Epidermal melanocyte (primary cell): ENCODE data around the gene PPT2.

ENCODE experiments used
- DNase-seq: peaks from one replicate; pipeline ENCODE4 v3.0.0; 2011; ENCODE audit warnings: low spot score; ENCODE audit not compliant: insufficient read length

PPT2 gene, protein sequence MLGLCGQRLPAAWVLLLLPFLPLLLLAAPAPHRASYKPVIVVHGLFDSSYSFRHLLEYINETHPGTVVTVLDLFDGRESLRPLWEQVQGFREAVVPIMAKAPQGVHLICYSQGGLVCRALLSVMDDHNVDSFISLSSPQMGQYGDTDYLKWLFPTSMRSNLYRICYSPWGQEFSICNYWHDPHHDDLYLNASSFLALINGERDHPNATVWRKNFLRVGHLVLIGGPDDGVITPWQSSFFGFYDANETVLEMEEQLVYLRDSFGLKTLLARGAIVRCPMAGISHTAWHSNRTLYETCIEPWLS

DNA sequence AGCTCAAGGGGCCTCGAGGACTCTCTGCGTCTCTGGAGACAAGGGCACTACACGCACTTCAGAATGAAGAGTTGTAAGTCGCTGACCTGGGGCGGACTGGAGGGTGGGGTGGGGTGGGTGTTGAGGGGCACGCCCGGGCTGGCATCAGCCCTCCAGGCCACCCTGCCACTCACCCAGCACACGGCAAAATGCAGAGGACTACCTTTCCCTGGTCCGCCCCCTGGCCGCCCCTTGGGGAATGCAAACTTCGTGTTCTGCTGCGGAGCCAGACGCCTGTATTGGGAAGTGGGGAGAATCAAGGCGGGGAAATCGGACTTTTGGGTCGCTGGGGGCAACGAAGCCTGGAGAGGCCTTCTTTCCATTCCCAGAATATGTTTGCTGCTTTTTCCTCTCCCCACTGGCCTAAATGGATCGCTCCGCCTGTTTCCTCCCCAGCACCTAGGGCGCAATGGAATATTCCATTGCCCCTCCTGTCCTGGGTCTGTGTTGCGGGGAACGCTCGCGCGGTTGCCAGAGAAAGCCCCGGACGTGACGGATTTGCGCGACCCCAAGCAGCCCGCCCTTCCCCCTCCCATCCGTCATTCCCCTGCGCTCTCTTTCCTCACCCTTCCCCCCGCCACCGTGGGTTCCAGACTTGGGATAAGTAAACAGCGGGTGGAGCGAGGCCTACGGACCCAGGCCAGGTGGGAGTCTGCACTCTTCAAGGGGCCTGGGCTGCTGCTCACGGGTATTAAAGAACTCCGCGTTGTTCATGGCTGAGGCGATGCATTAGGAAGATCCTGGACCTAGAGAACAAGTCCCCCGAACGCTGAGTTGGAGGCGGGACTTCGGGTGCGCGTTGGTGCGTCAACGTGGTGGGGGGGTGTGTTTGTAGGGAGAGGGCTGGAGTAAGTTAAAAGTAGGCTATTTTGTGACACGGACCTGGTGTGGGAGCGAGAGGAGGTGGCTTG lies at the start of gene PPT2:
Gene PPT2 (plus strand): TSS at position 578 of the 950 bp plus-strand sequence. CDS start 454 bp downstream, outside the sequence.
- peak; percentile 81 for DNase-seq

DNA sequence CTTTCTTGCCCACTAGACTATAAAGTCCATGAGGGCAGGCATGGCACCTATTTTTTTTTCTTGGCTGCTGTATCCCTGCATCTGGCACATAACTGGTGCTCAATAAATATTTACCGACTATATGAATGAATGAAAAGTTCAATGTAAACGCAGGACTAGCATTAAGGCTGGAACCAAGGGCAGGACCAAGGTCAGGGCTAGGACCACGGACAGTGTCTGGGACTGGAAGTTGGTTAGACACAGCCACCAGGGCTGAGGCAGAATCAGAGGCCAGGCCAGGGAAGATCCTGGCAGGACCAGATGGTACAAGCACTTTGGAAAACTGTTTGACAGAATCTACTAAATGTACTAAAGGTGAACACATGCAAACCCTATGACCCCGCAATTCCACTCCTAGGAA lies 48.5 kb upstream of the PPT2 start:
- no peak for DNase-seq

DNA sequence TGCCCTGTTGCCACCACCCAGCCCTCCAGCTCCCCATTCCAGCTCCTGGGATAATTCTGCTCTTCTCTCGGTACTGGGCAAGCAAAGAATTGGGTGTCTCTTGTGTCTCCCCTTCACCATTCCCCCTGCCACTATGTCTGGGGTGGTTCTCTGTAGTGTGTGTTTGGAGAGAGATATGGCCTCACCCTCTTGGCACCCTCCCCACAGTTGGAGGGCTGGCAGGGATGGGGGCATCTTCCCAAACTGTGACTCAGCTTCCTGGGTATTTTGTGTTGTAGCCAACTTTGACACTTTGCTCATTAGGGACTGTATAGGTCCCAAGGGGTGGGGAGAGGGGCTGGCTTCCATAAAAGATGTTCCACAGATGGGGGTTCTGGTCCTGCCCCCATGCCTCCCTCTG lies 46.5 kb upstream of the PPT2 start:
- DNase-seq: no peak

DNA sequence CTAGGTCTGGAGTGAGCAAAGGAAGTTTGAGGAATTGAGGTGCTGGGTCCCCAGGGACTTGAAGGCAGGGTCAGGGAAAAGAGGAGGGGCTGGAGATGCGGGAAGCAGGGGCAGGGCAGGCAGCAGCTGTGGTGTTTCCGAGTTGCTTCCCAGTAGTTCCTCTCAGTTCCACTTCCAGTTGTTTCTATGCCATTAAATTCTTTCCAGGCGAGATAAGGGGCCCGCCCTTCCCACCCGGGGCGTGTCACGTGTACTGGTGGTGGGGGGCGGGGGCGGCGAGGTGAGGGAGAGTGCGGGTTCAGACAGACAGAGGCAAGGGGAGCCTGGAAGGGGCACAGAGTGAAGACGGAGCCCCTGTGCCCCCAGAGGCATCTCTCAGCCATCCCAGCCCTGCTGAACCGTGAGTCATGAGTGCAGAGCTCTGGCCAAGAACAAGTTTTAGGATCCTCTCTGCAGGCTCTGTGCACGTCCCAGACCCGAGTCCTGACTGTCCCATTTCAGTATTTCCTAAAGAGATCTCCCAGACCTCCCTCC lies 45.8 kb upstream of the PPT2 start:
- DNase-seq: no peak

DNA sequence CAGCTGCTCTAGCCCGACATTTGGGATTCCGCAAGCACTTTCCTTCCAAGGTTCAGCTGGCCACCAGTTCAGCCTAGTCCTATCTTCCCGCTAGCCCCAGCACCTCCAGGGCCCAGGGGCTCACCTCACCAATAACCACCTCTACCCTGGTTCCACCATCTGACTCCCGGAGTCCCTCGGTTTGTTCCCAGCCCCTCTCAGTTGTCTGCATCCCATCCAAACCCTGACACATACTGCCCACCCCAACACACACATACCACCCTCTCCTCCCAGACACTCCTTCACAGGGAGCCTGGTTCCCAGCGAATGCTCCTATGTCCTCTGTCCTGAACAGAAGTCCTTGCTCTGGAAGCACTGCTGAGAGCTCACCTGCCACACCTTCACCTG lies 45.2 kb upstream of the PPT2 start:
- no peak for DNase-seq

DNA sequence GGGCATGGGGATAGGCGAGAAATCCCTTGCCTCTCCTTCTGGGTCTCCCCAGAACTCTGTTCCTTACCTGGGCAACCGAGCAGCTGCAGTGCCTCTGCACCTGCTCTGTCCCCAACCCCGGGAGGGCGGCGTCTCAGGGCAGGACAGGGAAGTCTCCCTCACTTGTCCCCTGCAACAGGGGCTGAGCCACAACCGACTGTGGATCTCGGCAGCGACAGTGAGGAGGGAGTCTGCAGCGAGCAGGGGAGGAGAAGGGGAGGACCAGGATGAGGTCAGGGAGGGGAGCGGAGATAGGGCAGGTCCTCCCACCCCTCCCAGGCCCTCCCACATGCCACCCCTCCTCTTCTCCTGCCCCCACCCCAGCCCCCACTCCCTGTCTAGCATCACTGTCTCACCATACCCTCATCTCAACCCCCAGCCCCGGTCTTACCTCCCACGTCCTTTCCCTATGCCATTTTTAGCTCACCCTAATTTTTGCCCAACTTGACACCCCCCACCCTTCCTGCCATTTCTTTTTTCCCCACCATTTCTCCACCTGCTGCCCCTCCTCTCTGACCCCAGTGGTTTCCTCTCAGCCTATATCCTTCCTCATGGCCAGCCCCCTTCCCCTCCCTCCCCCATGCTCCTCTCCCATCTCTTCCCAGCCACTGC lies 44.7 kb upstream of the PPT2 start, which contains the start of gene TNXB:
Gene TNXB (minus strand): TSS at position 225 of the 651 bp plus-strand sequence. CDS start 11,140 bp downstream, outside the sequence.
- DNase-seq: no peak

DNA sequence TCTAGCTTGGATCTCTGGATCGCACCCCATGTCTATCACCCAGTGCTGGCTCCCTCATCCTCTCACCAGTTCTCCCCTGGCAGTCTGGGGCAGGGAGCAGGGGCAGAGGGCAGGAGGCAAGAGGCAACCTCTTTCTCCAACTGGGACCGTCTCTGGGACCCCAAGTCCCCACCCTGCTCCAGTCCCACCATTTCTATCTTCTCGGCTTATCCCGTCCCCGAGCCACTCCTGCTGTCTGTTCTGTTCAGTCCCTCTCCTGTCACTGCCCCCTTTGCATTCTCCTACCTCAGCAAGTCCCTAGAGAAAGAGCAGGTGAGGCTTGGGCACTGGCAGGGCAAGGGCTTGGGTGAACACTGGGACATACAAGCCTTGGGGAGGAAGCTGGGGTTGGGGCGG lies 44.2 kb upstream of the PPT2 start:
- no peak for DNase-seq

DNA sequence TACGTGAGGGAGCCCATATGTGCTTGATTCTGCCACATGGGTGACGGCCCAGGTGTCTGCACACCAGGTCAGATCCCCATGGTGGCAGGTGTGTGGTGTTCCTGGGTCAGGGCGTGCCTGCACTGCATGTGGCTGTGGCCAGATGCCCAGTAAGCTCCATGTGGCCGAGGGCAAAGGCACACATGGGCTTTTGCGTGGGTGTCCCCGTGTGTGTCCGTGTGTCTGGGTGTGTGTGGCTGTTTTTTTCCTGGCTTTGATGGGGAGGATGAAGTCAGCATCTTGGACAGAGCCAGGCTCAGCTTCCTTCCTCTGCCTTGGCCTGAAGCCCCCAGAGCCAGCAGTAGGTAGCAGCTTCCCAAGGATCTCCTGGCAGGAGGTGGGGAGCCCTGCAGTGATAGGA lies 43.3 kb upstream of the PPT2 start:
- no peak for DNase-seq

DNA sequence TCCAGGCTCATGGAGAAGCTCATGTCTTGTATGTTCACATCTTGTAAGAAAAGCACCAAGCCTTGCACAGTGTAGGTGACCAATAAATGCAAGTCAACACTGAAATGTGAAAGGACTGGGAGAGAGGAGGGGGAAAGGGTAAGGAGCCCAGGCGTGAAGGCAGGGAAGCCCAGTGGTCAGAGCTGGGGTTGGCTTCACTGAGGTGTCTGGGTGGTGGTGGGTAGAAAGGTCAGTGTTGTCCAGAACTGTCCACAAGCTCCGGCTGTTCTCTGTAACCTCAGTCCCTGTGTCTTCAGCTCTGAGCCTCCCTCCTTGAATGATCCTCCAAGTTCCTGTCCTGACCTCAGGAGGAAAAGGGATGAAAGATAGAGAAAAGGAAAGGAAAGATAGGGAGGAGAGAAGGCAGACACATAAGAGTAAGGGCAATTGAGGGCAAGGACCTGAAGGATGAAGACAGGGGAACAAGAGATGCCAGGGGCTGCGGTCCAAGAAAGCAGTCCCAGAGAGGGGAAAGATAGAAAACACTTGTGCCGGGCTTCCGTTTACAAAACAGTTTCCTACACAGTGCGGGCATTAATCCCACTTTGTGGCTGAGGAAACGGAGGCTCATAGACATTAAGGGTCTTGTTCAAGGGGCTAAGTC lies 42.4 kb upstream of the PPT2 start:
- DNase-seq: no peak

DNA sequence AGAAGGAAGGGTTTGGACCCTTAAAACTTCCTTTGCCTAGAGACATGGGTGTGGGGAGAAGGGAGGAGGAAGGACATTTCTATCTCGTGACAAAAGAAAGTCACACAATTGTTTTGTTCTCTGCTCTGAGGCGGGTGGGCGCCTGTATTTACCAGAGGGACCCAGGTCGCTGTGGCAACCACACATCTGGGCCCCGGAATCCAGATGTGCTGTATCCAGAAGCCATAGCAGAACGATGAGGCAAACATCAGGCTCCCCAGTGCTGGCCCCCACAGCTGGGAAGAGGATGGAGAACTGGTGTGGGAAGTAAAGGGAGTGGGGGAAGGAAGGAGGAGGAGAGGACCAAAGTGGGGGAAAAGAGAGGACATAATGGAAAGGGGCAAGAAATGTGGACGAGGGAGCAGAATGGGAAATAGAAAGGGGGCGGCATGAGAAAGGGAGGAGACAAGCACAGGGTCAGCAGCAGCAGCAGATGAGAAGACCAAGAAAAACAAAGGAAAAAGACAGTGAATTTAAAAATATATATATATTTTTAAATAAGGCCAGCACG lies 41.4 kb upstream of the PPT2 start:
- DNase-seq: no peak

DNA sequence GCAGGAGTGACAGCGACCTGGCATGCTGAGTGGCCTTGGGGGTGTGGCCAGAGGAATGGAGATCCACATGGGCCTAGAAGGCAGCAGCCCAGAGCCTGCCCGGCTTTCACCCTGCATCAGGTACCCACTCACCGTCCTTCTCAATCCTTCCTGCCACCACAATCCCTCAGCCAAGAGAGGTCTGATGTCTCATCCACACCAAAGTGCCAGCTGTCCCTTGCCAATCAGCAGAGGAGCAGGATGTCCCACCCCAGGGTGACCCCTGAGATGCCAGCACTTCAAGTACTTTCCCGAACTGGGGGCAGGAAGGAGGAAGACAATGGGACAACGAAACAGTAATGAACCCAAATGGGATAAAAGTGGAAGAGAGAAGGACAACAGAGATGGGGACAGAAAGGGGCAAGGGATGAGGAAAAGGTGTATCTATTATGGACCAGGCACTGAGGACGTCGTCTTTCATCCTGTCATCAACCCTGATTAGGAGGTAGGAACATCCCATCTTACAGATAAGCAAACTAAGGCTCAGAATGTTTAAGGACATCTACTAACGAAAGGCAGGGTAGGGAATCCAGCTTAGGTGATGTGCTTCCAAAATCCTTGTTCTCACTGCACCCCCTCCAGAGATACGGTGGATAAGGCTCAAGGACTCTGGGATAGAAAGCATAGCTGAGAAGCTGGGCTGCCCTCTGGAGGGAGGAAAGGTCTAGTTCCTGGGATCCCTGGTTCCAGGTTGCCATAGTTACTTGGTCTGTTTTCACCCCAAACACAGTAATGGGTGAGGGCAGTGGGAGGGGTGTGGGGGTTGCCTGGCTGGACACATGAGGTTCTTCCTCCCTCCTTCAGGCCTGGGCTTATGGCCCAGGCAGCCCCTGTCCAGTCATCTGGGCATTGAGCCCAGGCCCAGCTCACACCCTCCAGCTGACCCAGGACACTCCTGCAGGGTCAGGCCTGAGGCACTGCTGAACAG lies 40.3 kb upstream of the PPT2 start:
- DNase-seq: no peak

DNA sequence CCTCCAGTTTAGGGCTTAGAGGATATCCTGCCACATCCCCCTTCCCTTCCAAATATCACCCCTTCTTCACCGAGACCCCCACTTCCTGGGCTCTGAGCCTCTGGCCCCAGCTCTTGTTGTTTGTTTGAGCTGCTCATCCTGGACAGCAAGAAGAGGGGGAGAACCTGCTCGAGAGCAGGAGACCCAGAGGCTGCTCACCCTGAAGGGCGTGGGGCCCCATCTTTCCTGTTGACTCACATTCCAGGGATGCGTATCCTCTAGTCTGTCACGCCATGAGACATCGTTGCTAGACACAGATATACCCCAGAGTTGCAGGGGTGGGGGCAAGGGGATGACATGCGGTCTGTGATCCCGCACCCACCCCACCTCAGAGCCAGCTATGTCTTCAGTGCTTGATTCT lies 39.1 kb upstream of the PPT2 start:
- no peak for DNase-seq

DNA sequence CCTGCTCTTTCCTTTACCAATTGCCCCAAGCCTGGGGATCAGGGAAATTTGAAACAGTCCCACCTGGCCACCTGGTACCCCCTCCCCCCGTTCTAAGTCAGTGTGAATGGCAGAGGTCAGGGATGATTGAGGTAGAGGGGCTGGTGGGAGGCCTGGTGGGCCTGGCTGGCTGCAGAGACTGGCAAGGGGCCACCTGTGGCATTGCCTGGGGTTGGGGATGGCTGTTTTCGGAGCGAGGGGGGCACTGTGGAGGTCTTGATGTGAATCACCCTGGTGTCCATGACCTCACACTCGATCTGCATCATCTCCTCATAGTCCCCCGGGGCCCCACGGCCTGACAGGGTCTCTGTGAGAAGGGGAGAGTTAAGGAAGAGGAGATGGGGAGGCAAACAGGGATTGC lies 38.3 kb upstream of the PPT2 start:
- DNase-seq: no peak

DNA sequence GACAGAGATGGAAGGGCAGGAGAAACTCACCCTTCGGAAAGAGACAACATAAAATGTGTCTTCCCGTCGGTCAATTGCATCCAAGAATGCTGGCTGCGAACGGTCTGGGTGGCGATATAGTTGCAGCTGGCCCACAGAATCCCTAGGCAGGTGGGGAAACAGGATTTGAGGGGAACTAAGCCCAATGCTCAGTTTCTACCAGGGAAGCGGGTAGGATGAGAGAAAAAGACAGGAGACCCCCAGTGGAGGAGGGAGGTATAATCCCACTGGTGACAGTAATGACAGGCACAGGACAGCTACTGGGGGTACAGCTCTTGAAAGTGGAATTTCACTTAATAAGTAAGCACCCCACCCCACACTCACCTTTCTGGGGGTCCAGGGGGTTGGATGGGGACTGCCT lies 37.3 kb upstream of the PPT2 start:
- no peak for DNase-seq

DNA sequence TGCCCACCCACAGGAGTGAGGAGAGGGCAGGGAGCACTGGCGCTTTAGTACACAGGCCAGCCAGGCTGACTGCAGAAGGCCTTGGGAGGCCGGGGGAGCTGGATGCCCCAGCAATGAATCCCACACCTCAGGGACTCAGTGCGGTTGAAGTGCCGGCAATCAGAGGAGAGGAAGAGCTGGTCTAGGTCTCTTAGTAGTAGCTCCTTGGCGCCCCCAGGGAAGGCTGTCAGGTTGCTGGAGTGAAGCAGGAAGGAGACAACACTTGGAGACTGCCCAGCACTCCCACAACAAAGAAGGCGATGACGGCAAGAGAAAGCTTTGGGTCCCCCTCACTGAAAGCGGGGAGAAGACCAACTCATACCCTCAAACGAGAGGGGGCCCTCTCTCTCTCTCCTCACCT lies 36.5 kb upstream of the PPT2 start:
- DNase-seq: no peak

DNA sequence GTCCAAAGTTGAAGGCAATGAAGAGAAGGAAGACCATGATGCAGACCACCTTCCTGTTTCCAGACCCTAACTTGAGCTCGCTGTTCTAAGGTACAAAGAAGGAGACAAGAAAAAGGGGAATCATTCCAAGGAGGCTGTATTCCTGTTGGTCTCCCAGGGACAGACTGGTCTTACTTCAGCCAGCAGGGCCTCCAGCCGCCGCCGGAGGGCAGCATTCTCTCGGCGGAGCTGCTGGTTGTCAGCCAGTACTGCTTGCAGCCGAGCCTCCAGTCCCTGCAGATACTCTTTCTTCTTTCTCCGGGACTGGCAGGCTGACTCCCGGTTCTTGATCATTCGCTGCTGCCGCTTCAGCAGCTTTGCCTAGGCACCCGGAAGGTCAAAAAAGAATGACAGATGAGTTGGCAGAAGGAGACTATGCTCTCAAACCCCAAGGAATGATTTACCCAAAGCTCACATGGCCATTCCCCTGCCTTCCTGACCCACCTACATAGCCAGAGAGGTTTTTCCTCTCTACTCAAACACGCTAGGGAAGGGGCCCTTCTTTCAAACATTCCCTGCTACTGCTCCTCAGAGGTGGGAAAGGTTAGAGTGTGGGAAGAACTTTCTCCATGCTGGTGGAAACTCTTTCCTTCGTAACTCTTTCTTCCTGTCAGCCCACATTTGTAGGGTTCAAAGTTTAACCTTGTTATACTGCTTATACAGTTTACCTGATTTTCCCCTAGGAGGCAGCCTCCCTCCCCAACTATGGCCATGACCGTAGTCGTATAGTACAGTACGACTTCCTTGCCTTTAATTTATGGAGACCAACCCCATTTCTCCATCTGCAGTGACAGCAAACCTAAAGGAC lies 34.9 kb upstream of the PPT2 start:
- DNase-seq: peak; percentile 75

DNA sequence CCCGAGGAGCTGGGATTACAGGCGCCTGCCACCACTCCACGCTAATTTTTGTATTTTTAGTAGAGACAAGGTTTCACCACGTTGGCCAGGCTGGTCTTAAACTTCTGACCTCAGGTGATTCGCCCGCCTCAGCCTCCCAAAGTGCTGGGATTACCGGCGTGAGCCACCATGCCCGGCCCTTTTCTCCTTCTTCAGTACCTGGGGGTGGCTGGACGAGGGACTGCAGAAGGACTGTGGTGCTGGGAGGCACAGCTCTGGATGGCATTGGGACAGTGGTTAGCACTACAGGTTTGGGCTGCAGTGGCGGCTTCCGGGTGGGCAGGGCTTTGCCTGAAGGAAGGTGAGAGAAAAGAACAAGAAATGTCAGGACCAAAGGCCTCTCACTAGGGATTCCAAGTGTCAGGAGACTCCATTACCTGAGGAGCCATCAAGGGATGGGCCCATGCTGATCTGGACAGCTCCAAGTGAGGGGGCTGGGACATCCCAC lies 33.3 kb upstream of the PPT2 start:
- DNase-seq: no peak

DNA sequence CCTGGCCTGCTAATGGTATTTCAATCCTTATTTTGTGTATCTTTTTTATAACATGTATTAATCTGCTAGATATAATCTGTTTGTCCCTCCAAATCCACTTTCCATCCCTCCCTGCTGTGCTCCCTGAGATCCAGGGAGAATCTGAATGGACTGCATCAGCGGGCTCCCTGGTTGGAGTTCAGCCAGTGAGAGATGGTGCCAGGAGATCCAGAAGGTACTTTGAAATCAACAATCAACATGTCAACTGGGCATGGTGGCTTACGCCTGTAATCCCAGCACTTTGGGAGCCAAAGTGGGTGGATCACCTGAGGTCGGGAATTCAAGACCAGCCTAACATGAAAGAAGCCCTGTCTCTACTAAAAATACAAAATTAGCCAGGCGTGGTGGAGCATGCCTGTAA lies 30.3 kb upstream of the PPT2 start:
- DNase-seq: no peak

DNA sequence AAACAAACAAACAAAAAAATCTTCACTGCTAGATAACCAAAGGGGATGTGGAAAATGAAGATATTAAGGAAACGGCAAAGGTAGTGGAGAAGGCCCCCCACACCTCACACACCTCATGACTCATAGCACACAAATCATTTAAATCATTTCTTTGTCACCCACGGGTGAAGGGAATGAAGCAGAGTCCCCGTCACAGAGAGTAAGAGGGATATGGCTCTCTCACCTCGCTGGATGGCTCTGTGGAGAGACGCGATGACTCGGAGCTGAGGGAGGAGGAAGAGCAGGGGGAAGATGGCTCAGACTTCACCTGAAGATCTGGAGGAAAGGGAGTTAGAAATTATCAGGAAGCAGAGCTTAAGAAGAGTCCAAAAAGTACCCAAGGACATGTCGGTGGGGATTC lies 27.1 kb upstream of the PPT2 start:
- DNase-seq: no peak
